ENCODE measurements around the gene MOB2.

Gene MOB2

DNA sequence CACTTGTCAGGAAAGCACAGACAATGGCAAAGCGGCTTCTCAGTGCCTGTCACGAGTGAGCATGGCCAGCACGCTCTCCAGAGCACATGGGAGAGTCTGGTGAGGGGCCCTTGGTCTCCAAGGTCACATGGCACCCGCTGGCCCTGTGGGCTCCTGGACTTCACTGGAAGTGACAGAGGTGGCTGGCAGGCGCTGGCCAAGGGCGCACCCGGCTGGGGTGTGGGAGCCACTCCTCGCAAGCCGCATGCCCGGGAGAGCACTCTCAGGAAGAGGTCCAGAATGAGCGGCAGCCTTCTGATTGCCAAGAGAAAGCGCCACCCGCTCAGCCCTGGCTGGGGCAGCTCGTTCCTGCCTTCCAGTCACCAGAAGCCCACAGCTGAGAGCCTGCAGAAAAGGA is 17.1 kb upstream of the MOB2 start:
- DNase-seq (ENCODE audit: low read depth): no peak
- no peak overlapping the region for H3K4me3 ChIP-seq (ENCODE audit: low read depth, low read length)
- TF ChIP-seq CTCF (IDR thresholded peaks at IDR 0.05; ENCODE audit: low read depth, low read length, missing control alignments): no peak

DNA sequence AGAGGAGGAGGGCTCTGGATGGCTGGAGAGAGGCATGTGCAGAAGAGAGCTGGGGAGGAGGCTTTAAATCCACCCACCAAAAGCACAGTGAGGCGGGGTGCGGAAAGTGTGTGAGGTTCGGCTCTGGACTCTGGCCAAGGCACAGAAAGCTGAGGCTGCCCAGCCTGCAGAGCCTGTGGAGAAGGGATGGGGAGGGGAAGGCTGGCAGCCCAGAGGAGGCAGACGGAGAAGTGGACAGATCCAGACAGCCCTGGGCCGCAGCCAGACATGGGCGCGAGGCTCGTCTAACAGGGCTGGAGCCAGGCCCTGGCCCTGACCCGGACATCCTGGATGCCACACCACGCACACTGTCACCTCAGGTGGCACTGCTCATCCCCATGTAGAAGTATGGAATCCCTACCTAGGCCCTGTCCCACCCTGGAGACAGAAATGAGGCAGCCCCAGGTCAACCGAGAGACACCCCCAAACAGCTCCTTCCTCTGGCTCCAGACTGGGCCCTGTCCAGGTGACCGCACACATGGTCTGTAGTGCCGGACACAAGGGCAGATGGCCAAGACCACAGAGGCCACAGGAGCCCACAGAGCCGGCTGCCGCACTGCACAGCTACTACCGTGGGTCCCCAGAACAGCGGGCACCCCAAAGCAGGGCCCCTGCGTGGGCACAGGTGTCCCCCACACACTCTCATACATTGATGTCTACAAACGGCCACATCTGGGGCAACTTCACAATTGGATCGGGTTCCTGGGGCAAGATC is 16.6 kb upstream of the MOB2 start:
- no peak for TF ChIP-seq CTCF (IDR thresholded peaks at IDR 0.05; ENCODE audit: low read depth, low read length, missing control alignments)
- no peak overlapping the region for H3K4me3 ChIP-seq (ENCODE audit: low read depth, low read length)
- DNase-seq (ENCODE audit: low read depth): no peak

- DNase-seq (ENCODE audit: low read depth): no peak
- H3K4me3 ChIP-seq (ENCODE audit: low read depth, low read length): no peak overlapping the region
- no peak for TF ChIP-seq CTCF (IDR thresholded peaks at IDR 0.05; ENCODE audit: low read depth, low read length, missing control alignments)
Observed at GRCh38 chr11:1502168-1502953, 15.8 kb upstream of the MOB2 start.

- DNase-seq (ENCODE audit: low read depth): no peak
- TF ChIP-seq CTCF (IDR thresholded peaks at IDR 0.05; ENCODE audit: low read depth, low read length, missing control alignments): no peak
- no peak overlapping the region for H3K4me3 ChIP-seq (ENCODE audit: low read depth, low read length)
Observed at GRCh38 chr11:1501421-1502167, 15.0 kb upstream of the MOB2 start.

- TF ChIP-seq CTCF (IDR thresholded peaks at IDR 0.05; ENCODE audit: low read depth, low read length, missing control alignments): no peak
- no peak overlapping the region for H3K4me3 ChIP-seq (ENCODE audit: low read depth, low read length)
- no peak for DNase-seq (ENCODE audit: low read depth)
Observed at GRCh38 chr11:1500466-1501420, 14.2 kb upstream of the MOB2 start.

- no peak for DNase-seq (ENCODE audit: low read depth)
- no peak overlapping the region for H3K4me3 ChIP-seq (ENCODE audit: low read depth, low read length)
- TF ChIP-seq CTCF (IDR thresholded peaks at IDR 0.05; ENCODE audit: low read depth, low read length, missing control alignments): no peak
Observed at GRCh38 chr11:1499899-1500298, 13.3 kb upstream of the MOB2 start.
